OCI-LY7 (cell line): ENCODE data around the gene FAM24A.

ENCODE experiments used
- EZH2phosphoT487 ChIP-seq: fragments of 200-600 bp; sonication (generic); IDR thresholded peaks from 2 replicates; pipeline ENCODE4 v1.6.1; 2018; ENCODE audit warnings: low read depth, borderline replicate concordance, mild to moderate bottlenecking, mixed run types, antibody characterized with exemption, low read length, moderate library complexity, mixed read lengths
- TF ChIP-seq, protein P1 (sequence below): fragments of 200-600 bp; sonication (generic); conservative IDR thresholded peaks from 2 replicates; pipeline ENCODE4 v1.5.1; 2014; ENCODE audit warnings: mild to moderate bottlenecking, antibody characterized with exemption, low read length, moderate library complexity, mixed read lengths

DNA sequence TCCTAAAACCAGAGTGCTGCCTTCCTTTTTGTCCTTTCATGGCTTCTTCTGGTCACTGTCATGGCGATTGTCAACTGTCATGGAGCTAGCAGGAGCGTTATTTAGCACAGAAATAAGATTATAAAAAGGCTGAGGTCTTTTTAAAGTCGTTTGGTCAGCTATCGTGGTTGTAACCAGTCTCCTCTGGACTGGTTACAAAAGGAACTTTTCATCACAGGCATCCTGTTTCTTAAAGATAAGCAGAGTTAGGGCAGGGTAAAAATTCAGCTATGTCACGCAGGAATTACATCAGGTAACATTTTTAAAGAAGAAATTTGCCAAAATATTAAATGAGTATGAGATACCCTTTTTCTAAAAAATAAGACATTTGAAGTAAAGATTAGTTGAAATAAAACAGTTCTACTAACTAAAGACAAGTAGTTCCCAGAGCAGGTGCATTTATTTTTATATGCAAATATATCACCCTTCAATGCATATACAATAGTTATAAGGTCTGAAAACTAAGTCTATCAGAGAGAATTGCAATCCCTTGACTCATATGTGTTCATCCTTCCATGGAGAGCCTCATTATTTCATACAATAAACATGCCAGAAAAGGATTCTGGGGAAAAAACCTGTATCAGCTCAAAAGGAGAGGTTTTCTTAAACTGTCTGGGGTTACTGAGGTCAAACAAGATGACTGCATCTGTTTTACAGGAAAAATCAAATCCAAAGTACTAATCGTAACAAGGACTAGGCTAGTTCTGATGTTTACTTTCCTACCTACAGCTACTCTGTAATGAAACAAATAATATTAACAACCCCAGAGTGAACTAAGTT is 20.9 kb downstream of the FAM24A start:
- TF ChIP-seq, protein P1, sequence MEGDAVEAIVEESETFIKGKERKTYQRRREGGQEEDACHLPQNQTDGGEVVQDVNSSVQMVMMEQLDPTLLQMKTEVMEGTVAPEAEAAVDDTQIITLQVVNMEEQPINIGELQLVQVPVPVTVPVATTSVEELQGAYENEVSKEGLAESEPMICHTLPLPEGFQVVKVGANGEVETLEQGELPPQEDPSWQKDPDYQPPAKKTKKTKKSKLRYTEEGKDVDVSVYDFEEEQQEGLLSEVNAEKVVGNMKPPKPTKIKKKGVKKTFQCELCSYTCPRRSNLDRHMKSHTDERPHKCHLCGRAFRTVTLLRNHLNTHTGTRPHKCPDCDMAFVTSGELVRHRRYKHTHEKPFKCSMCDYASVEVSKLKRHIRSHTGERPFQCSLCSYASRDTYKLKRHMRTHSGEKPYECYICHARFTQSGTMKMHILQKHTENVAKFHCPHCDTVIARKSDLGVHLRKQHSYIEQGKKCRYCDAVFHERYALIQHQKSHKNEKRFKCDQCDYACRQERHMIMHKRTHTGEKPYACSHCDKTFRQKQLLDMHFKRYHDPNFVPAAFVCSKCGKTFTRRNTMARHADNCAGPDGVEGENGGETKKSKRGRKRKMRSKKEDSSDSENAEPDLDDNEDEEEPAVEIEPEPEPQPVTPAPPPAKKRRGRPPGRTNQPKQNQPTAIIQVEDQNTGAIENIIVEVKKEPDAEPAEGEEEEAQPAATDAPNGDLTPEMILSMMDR = no peak
- TF ChIP-seq EZH2phosphoT487 = no peak
